NB4 (cell line): ENCODE results near the gene FRMD5.

Source experiments
- DNase-seq: peaks from one replicate; pipeline ENCODE4 v3.0.0; 2010; ENCODE audit warnings: low read depth
- H3K4me3 ChIP-seq: one replicate; pipeline ENCODE4 v1.5.1; 2011; ENCODE audit warnings: mild to moderate bottlenecking, low read depth, low read length, moderate library complexity
- CTCF ChIP-seq: IDR thresholded peaks from one replicate; pipeline ENCODE4 v1.5.1; 2012; ENCODE audit warnings: low read depth, low read length
- MYC ChIP-seq: IDR thresholded peaks from 2 replicates; pipeline ENCODE4 v1.6.1; 2011; ENCODE audit warnings: low read depth, low read length
- POLR2A ChIP-seq: IDR thresholded peaks from 2 replicates; pipeline ENCODE4 v1.6.1; 2011; ENCODE audit warnings: mild to moderate bottlenecking; ENCODE audit not compliant: insufficient read length; ENCODE audit errors: extremely low read depth
- TF ChIP-seq, protein P1 (sequence below): IDR thresholded peaks from 2 replicates; pipeline ENCODE4 v1.6.1; 2011; ENCODE audit warnings: low read depth, low read length

Gene FRMD5

GRCh38 chr15:43987924-43988323, 207.1 kb downstream of the FRMD5 start:
- DNase-seq = no peak
- no peak overlapping the region for H3K4me3 ChIP-seq
- TF ChIP-seq POLR2A = no peak
- no peak for TF ChIP-seq CTCF
- TF ChIP-seq, protein P1, sequence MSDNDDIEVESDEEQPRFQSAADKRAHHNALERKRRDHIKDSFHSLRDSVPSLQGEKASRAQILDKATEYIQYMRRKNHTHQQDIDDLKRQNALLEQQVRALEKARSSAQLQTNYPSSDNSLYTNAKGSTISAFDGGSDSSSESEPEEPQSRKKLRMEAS = no peak
- no peak for TF ChIP-seq MYC

DNA sequence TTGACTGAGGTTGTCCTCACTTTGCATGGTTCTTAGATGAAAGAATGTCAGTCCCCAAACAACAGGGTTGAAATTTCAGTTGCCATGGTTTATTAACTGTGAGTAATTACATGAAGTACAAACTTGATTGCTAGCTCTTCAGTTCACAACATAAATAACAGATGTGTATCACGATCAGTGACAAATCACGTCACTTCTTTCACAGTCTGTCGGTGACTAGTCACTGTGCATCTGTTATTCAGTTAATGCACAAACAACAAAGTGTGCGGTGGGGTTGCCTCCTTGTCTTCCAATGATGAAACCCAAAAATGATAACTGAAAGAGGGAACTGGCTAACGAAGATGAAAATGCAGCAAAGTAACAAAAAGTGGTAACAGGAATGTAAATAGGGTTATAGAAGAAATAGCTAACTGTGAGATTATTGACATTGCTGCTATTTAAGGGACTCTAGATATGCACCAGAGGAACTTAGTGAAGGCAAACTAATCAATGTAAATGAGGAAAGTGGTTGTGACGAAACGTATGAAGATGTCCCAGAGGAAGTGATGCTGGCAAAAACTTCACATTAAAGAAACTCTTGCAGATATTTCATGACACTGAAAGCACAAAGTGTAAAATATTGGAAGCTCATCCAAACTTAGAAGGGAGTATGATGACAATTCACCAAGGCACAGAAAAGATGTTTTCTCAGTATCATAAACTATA, 208.9 kb downstream of the FRMD5 start:
- H3K4me3 ChIP-seq = no peak overlapping the region
- TF ChIP-seq, protein P1 = no peak
- TF ChIP-seq POLR2A (no peak), CTCF (no peak), MYC (no peak)
- no peak for DNase-seq

- DNase-seq = no peak
- H3K4me3 ChIP-seq = no peak overlapping the region
- TF ChIP-seq, protein P1 = no peak
- TF ChIP-seq CTCF (no peak), MYC (no peak), POLR2A (no peak)
Observed at GRCh38 chr15:43981576-43981975, 213.5 kb downstream of the FRMD5 start.

DNA sequence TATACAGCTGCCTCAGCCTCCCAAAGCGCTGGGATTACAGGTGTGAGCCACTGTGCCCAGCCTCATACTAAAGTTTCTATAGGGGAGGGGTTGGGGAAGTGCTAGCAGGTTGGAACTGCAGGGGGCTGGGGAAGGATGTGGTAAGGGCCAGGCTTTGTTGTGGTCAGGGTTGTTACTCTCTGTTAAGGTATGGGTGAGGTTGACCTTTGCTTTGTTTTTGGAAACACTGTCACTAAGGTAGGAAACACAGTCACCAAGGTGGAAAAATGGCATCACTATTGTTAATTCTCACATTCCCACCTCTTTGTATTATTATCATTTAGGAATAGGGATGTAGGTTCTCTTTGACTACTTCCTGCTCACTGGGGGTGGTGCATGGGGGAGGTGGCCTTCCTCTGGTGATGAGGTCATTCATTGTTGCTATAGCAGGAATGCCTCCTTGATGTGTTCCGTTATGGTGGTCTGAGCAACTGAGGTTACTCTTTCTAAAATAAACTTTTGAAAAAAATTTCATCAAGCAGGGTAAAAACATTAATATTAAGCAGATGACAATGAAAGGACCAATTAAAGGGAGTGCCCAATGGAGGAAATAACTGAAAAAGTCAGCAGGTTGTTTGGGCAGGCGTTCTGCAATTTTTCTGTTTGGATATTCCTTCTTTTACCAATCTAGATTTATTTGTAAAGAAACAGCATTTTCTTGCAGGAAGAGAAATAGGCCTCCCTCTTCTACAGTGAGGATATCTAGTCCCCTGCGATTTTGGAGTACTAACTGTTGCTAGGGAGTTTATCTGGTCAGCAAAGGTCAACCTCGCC, 217.8 kb downstream of the FRMD5 start:
- TF ChIP-seq MYC = no peak
- TF ChIP-seq, protein P1 = no peak
- no peak for TF ChIP-seq CTCF
- TF ChIP-seq POLR2A = no peak
- H3K4me3 ChIP-seq = no peak overlapping the region
- DNase-seq = peak; percentile 56

- no peak overlapping the region for H3K4me3 ChIP-seq
- no peak for TF ChIP-seq CTCF
- TF ChIP-seq, protein P1 = no peak
- DNase-seq = no peak
Observed at GRCh38 chr15:43975770-43976169, 219.3 kb downstream of the FRMD5 start.

DNA sequence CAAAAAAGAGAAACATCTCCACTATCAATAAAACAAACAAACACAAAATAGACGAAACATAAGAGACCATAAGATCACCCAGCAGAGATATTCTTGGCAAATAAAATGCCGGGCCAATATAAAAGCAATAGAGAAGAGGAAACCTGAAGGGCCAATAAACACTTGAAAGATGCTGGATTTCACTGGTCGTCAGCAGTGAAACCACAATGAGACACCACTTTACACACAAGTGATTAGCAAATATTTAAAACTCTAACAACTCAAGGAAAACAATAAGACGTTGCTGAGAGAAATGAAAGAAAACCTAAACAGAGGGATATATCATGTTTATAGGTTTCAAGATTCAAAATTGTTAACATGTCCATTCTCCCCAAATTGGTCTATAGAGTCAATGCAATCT, 219.7 kb downstream of the FRMD5 start:
- TF ChIP-seq, protein P1 = no peak
- no peak for TF ChIP-seq POLR2A
- TF ChIP-seq MYC = no peak
- H3K4me3 ChIP-seq = no peak overlapping the region
- peak; percentile 39 for DNase-seq
